Hypothalamus (tissue), 51 donors: ENCODE data around the gene ANO3.

Source experiments
- DNase-seq, 51 donors: peaks; one replicate each; lab custom pipeline; 2025; lab: John Stamatoyannopoulos, UW

The ANO3 gene

GRCh38 chr11:26350002-26350401 lies 18.1 kb downstream of the ANO3 start:
- DNase-seq: no peak

DNA sequence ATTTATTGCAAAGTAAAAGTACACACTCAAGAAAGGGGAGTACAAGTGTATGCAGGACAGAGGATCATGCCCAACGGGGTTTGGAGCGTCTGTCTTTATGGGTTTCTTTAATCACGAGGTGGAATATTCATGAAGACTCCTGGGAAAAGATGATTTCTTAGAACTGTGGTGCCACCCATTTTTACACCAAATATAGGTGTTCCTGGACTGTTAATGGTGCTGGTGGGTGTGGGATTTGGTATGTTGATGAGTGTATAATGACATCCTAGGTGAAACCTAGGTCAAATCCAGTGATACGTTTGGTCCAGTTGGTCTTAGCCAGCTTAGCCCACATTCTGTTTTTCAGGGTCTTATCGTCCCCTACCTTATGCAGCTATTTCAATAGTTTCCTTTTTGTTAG lies 21.1 kb downstream of the ANO3 start:
- no peak for DNase-seq

DNA sequence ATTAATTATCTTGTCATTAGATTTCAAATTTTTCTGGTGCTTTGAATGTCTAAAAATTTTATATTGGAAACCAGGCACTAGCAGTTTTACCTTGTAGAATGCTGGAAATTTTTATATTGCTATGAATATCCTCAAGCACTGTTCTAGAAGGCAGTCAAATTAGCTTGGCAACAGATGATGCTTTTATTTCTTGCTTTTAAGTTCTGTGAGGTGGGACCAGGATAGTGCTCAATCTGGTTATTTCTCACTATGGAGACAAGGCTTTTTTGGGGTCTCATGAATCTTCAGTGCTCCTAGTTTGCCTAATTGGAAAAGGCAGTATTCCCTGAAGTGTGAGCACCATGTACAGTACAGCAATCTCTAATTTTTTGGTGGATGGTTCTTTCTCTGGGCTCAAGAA lies 27.1 kb downstream of the ANO3 start:
- no peak for DNase-seq

DNA sequence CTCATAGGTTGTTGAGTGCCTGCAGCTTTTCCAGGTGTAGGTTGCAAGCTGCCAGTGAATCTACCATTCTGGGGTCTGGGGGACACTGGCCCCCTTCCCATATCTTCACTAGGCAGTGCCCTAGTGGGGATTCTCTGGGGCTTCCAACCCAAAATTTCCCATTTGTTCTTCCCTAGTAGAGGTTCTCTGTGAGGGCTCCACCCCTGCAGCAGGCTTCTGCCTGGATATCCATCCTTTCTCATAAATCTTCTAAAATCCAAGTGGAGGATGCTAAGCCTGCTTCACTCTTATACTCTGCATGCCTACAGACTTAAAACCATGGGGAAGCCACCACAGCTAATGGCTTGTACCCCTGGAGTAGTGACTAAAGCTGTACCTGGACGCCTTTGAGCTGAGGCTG lies 33.4 kb downstream of the ANO3 start:
- DNase-seq: no peak

DNA sequence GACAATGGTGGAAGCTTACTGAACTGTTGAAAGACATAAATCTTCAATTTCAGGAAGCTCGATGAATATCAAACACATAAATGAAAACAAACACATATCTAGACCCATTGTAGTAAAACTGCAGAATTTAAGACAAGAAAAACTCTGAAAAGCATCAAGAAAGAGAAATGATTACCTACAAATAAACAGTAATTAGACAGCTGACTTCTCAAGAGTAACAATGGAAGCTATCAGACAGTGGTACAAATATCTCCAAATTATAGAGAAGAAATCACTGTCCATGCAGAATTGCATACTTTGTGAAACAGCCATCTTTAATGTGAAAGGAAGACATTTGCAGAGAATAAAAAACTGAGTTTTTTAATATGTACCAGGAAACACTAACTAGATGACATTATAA lies 45.7 kb downstream of the ANO3 start:
- no peak for DNase-seq

DNA sequence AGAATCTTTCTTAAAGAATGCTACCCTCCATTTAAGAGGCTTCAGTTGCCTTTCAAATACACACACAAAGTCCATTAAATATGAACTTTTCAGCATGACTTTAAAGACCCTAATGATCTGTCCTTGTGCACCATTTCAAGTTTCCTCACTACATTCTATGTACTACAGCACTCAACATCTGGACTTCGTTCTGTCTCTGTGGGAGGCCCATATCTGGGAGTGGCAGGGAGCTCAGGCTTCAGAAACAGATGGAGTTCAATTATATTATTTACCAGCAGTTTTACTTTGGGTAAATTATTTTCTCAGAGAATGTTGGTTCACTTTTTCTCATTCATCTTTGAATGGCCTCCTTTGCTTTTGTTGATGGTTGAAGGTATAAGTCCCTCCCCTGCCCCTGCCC lies 67.4 kb downstream of the ANO3 start:
- DNase-seq: no peak

GRCh38 chr11:26410706-26411366 lies 78.9 kb downstream of the ANO3 start:
- DNase-seq: no peak

DNA sequence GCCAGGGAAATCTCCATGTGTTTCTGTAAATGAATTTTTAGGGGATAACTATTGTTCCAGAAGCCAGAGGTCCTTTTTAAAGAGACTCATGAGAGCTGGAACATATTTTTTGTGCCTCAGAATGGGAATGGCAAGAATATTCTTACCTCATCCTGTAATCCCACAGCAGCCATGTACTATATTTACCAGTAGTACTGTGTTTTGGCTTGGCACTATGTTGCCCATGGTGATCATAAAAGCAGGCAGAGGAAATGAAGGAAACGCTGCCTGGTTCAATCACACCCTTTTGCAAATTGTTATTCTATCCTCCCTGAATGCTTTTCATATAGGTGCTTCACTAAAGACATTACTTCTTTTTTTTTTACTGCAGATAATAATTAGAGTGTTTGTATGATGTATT lies 81.0 kb downstream of the ANO3 start:
- DNase-seq: no peak

DNA sequence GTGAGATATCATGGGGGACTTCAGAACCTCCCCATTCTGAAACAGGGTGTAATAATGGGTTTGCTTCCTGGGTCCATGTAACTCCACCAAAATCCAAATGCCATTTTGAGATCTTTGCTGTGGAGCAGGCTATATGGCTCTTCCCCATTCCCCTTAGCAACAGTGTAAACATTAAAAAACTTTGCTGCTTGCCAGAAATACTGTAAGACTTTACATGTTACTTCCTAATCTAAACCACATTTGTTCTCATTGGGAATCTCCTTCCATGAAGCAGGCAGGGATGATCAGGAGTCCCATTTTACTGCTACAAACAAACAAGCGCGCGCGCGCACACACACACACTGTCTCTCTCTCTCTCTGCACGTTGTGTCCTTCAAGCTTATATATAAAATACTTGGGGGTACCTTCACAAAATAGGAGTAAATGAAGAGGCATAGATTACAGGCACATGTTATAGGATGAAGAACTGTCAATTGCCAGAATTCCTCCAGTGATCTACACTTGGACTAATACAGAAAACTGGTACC lies 86.5 kb downstream of the ANO3 start:
- DNase-seq: no peak

GRCh38 chr11:26420331-26420730 lies 88.4 kb downstream of the ANO3 start:
- DNase-seq: no peak

- DNase-seq: no peak
These were observed 92.3 kb downstream of the ANO3 start for GRCh38 chr11:26424255-26424654.

DNA sequence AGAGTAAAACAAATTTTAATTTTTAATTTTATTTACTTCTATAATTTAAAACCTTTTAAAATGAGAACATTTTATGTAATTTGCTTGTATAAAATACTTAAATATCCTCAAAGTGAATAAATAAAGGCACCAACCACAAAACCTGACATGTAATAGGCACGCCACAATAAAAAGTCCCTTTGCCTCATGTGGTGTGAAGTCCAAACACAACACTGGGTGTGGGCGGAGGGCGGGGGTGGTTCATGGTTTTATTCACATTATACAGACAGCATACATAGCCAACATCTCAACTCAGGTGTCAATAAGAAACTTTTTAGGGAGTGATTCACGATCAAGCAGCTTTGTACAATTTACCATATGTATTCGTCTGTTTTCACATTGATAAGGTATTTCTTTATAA lies 107.9 kb downstream of the ANO3 start:
- DNase-seq: no peak

GRCh38 chr11:26442131-26442530 lies 110.2 kb downstream of the ANO3 start:
- DNase-seq: no peak

DNA sequence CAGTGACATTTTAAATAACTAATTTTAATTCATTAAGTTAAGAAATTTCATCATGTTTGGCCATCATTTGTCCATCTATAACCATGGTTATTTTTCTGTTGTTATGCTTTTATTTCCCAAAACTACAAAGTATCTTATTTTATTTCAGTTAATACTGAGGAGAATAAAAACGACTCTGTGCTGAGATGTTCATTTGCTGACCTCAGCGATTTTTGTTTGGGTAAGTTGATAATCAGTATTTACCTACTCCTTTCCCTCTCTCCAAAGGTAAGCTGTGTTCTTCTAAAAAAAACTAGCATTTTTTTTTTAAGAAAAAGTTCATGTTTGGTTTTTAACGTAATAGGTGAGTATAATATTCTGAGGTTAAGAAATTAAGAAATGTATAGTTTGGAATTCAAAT lies 111.7 kb downstream of the ANO3 start:
- DNase-seq: no peak

GRCh38 chr11:26457636-26458035 lies 125.7 kb downstream of the ANO3 start:
- DNase-seq: no peak

- DNase-seq: no peak
These were observed 133.3 kb downstream of the ANO3 start for GRCh38 chr11:26465274-26465673.

DNA sequence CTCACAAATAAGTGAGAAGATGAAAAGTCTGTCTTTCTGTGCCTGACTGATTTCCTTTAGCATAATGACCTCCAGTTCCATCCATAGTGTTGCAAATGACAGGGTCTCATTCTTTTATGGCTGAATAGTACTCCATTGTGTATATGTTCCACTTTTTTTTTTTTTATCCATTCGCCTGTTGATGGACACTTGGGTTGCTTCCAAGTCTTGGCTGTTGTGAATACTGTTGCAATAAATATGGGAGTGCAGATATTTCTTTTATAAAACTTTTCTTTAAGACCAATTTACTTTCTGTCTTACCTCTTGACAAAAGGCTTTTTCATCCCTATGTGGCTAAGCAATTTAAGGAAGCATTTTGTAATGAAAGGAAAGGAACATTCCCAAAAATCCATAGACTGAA lies 135.6 kb downstream of the ANO3 start:
- DNase-seq: no peak

GRCh38 chr11:26470992-26471391 lies 139.1 kb downstream of the ANO3 start:
- DNase-seq: no peak

GRCh38 chr11:26473216-26474194 lies 141.6 kb downstream of the ANO3 start:
- DNase-seq: peak in 1 of 51 donors; percentile 27

- no peak for DNase-seq
These were observed 142.5 kb downstream of the ANO3 start for GRCh38 chr11:26474401-26474800.

DNA sequence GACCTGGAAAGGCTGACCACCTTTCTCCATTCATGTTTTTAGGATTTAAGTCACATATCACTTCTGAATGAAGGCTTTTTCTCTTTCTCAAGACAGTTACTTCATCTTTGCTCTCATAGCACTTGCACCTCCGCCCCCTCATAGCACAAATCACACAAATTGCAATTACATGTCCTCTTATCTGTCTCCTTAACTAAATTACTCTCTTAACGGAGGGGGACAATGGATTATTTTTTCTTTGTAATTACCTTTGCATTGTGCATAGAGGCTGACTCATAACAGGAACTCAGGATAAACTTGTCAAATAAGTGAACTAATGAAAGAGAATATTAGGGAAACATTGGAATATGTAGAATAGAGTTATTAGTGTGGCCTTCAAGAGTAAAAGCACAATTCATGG lies 145.5 kb downstream of the ANO3 start:
- peak in 1 of 51 donors; percentile 13 for DNase-seq

DNA sequence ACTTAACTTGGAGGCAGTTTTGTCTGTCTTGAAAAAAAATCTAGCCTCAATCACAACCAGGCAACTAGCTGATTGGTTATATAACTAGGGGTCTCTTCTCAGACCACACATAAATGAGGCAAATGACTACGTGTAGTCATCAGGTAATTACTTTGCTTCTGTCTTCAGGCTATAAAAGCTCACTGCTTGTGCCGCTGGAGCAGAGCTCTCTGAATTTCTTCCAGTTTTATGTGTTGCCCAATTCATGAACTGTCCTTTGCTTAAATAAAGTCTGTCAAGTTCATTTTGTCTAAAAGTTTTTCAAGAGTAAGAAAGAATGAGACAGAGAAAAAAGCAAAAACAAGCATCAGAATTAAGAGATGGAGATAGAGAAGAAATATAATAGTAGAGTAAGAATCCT lies 146.8 kb downstream of the ANO3 start:
- no peak for DNase-seq
